Testis (tissue), 3 donors: ENCODE results near the gene MYO1D. TPM values are rescaled to one million over a fixed set of nuclear protein-coding genes. Genes with fewer than 3 reads are reported as not detected.
"Not testable (repeated sequence)": the region's sequence is repeated elsewhere in the genome, so short reads cannot be mapped to it uniquely, and the experiment has no call there.

ENCODE experiments used
- DNase-seq: peaks from one replicate; pipeline ENCODE4 v3.0.0-alpha.2; 2019
- H3K27ac ChIP-seq, 2 donors: fragments of 200-600 bp; sonication (generic); one replicate each; pipeline ENCODE4 v1.5.1; 2019
- H3K27me3 ChIP-seq: fragments of 200-600 bp; sonication (generic); one replicate; pipeline ENCODE4 v1.5.1; 2019
- H3K36me3 ChIP-seq: fragments of 200-600 bp; sonication (generic); one replicate; pipeline ENCODE4 v1.5.1; 2017; ENCODE audit warnings: low read depth; ENCODE audit errors: missing control alignments
- H3K4me1 ChIP-seq: fragments of 200-600 bp; sonication (generic); one replicate; pipeline ENCODE4 v1.5.1; 2019
- H3K4me3 ChIP-seq, 2 donors: fragments of 200-600 bp; sonication (generic); one replicate each; pipeline ENCODE4 v1.5.1; 2017 to 2019
- H3K9me3 ChIP-seq: fragments of 200-600 bp; sonication (generic); one replicate; pipeline ENCODE4 v1.5.1; 2017
- CTCF ChIP-seq, 3 experiments: fragments of 450-650 bp in 2 of 3; fragments of 200-600 bp in 1 of 3; sonication (generic) in 1 of 3; IDR thresholded peaks; one replicate each; pipeline ENCODE4 v1.5.1; 2016 to 2019; ENCODE audit warnings: antibody characterized with exemption in 3 of 3, mild to moderate bottlenecking in 2 of 3, moderate library complexity in 1 of 3
- POLR2A ChIP-seq: fragments of 450-650 bp; IDR thresholded peaks from one replicate; pipeline ENCODE4 v1.6.1; 2017; ENCODE audit warnings: antibody characterized with exemption, mild to moderate bottlenecking, moderate library complexity
- WGBS, 2 donors: methylation state at CpG; one replicate each; pipeline ENCODE4 v1.1.5; 2018; 5-methylcytosine and 5-hydroxymethylcytosine counted together
- intact Hi-C: fragments of 100-400 bp; cut with DNase I; formaldehyde crosslinking; loops from one replicate; pipeline ENCODE4 v1.15.1; 2023; ENCODE audit warnings: low total_unique reads
- polyA plus RNA-seq: library from polyadenylated mRNA; stranded (reverse); fragments of 350-450 nt; fragmentation: Illumina TruSeq; extraction: RNeasy Lipid Tissue Mini Kit (QIAGEN cat#74804); gene quantifications from one replicate; pipeline ENCODE4 v1.2.3, GENCODE V29; 2014; ENCODE audit warnings: low read depth, low replicate concordance; ENCODE audit not compliant: insufficient read depth
- total RNA-seq, 2 donors: library from RNA; depleted of rRNA; stranded (reverse); fragments of >200 nt; gene quantifications; one replicate each; pipeline ENCODE4 v1.2.3, GENCODE V29; 2016

Gene MYO1D
- total and polyA plus RNA-seq, 3 donors from 2014 or later = 29.5 to 34.1 (median 33.6) TPM

GRCh38 chr17:32452281-32452680 is 424.6 kb downstream of the MYO1D start:
- intact Hi-C loops = no loop called here
- no peak overlapping the region for H3K4me3 ChIP-seq
- TF ChIP-seq POLR2A (no peak), CTCF (IDR thresholded peaks at IDR 0.05) (no peak)
- H3K9me3 ChIP-seq = no peaks in the 10 kb centered on the region
- no peaks in the 10 kb centered on the region for H3K36me3 ChIP-seq
- no peak for DNase-seq
- no peaks in the 10 kb centered on the region for H3K27me3 ChIP-seq
- 92 to 98% methylated on average over 1 of the region's 1 CpG for WGBS, 2 donors
- no peak overlapping the region for H3K27ac ChIP-seq
- H3K4me1 ChIP-seq = no peaks in the 10 kb centered on the region

GRCh38 chr17:32451879-32452278 is 425.0 kb downstream of the MYO1D start:
- H3K9me3 ChIP-seq = no peaks in the 10 kb centered on the region
- intact Hi-C loops = no loop called here
- 73 to 87% methylated on average over 2 of the region's 2 CpGs for WGBS, 2 donors
- no peak overlapping the region for H3K27ac ChIP-seq
- DNase-seq = no peak
- H3K4me3 ChIP-seq = no peak overlapping the region
- H3K4me1 ChIP-seq = no peaks in the 10 kb centered on the region
- no peak for TF ChIP-seq CTCF (IDR thresholded peaks at IDR 0.05)
- TF ChIP-seq POLR2A = no peak
- no peaks in the 10 kb centered on the region for H3K27me3 ChIP-seq
- no peaks in the 10 kb centered on the region for H3K36me3 ChIP-seq

- H3K27ac ChIP-seq, H3K9me3 ChIP-seq, H3K4me3 ChIP-seq, H3K36me3 ChIP-seq, H3K4me1 ChIP-seq, H3K27me3 ChIP-seq, intact Hi-C loops, DNase-seq: not testable (repeated sequence)
- 94 to 95% methylated on average over 6 of the region's 6 CpGs for WGBS, 2 donors
Measured at GRCh38 chr17:32450379-32450778, 426.5 kb downstream of the MYO1D start.

GRCh38 chr17:32449963-32450362 is 427.0 kb downstream of the MYO1D start:
- no peaks in the 10 kb centered on the region for H3K36me3 ChIP-seq
- TF ChIP-seq POLR2A (no peak), CTCF (IDR thresholded peaks at IDR 0.05) (no peak)
- intact Hi-C loops = no loop called here
- 91 to 98% methylated on average over 5 of the region's 5 CpGs for WGBS, 2 donors
- peaks cover 3% of the 10 kb centered on the region for H3K4me1 ChIP-seq
- DNase-seq = no peak
- no peak overlapping the region for H3K4me3 ChIP-seq
- H3K27me3 ChIP-seq = no peaks in the 10 kb centered on the region
- no peaks in the 10 kb centered on the region for H3K9me3 ChIP-seq
- H3K27ac ChIP-seq = no peak overlapping the region

- H3K4me1 ChIP-seq = peaks cover 3% of the 10 kb centered on the region
- DNase-seq = no peak
- intact Hi-C loops = no loop called here
- H3K27me3 ChIP-seq = no peaks in the 10 kb centered on the region
- H3K4me3 ChIP-seq = no peak overlapping the region
- TF ChIP-seq CTCF (IDR thresholded peaks at IDR 0.05) (no peak), POLR2A (no peak)
- no peak overlapping the region for H3K27ac ChIP-seq
- H3K36me3 ChIP-seq = no peaks in the 10 kb centered on the region
- H3K9me3 ChIP-seq = no peaks in the 10 kb centered on the region
- 80 to 86% methylated on average over 2 of the region's 2 CpGs for WGBS, 2 donors
Measured at GRCh38 chr17:32446949-32447348, 430.0 kb downstream of the MYO1D start.
